ENCODE measurements around the gene IL18BP. TPM values are rescaled to one million over a fixed set of nuclear protein-coding genes. Genes with fewer than 3 reads are reported as not detected.

Gene IL18BP
- total RNA-seq, 4 donors from 2014 or later: 5.1 to 11.6 (median 6.3) TPM

DNA sequence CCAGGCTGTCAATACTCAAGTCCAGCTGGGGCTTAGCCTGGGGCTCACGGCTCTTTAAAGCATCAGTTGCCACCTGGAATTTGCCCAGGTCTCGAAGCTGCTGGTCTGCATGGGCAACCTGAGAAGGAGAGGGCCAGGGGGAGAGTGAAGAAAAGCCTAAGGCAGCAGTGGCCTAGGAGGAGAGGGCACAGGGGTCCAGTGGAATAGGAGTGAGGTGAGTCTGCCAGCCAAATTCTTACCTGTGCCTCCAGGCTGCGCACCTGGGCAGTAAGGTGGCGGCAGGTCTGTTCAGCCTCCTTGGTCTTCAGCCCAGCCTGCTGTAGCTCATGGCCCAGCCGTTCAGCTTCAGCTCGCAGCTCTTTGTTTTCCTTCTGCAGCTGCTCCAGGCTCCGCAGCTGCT, 10.0 kb downstream of the IL18BP start:
- Histone ChIP-seq H3K27me3 (no peaks in the 10 kb centered on the region), H3K9me3 (no peaks in the 10 kb centered on the region), H3K27ac (no peak overlapping the region), H3K36me3 (peaks cover 26 to 100% (median 71%) of the 10 kb centered on the region in 3 donors), H3K4me1 (peaks cover 0 to 31% (median 4%) of the 10 kb centered on the region in 4 donors), H3K4me3 (no peak overlapping the region)
- WGBS, 2 donors: 82 to 86% methylated on average over 7 of the region's 7 CpGs
- DNase-seq (ENCODE audit: low spot score in 2 of 2): no peak
- TF ChIP-seq EP300 (IDR thresholded peaks at IDR 0.05) (no peak), POLR2A (IDR thresholded peaks at IDR 0.05) (no peak), CTCF (IDR thresholded peaks at IDR 0.05) (no peak)

GRCh38 chr11:72009156-72009555, 10.4 kb downstream of the IL18BP start:
- TF ChIP-seq CTCF (IDR thresholded peaks at IDR 0.05) (no peak), POLR2A (IDR thresholded peaks at IDR 0.05) (no peak), EP300 (IDR thresholded peaks at IDR 0.05) (no peak)
- 94 to 95% methylated on average over 6 of the region's 6 CpGs for WGBS, 2 donors
- Histone ChIP-seq H3K27ac (no peak overlapping the region), H3K9me3 (no peaks in the 10 kb centered on the region), H3K4me3 (no peak overlapping the region), H3K27me3 (no peaks in the 10 kb centered on the region), H3K36me3 (peaks cover 30 to 100% (median 71%) of the 10 kb centered on the region in 3 donors), H3K4me1 (peaks cover 0 to 35% (median 4%) of the 10 kb centered on the region in 4 donors)
- DNase-seq (ENCODE audit: low spot score in 2 of 2): no peak

GRCh38 chr11:72010529-72011233, 12.0 kb downstream of the IL18BP start:
- Histone ChIP-seq H3K27me3 (no peaks in the 10 kb centered on the region), H3K4me3 (no peak overlapping the region), H3K27ac (no peak overlapping the region), H3K36me3 (peaks cover 32 to 100% (median 72%) of the 10 kb centered on the region in 3 donors), H3K4me1 (peaks cover 0 to 48% (median 4%) of the 10 kb centered on the region in 4 donors), H3K9me3 (no peaks in the 10 kb centered on the region)
- 83 to 85% methylated on average over 9 to 10 of the region's 10 CpGs for WGBS, 2 donors
- no peak for TF ChIP-seq CTCF (IDR thresholded peaks at IDR 0.05)
- no peak for TF ChIP-seq EP300 (IDR thresholded peaks at IDR 0.05)
- TF ChIP-seq POLR2A (IDR thresholded peaks at IDR 0.05): no peak
- no peak for DNase-seq (ENCODE audit: low spot score in 2 of 2)

DNA sequence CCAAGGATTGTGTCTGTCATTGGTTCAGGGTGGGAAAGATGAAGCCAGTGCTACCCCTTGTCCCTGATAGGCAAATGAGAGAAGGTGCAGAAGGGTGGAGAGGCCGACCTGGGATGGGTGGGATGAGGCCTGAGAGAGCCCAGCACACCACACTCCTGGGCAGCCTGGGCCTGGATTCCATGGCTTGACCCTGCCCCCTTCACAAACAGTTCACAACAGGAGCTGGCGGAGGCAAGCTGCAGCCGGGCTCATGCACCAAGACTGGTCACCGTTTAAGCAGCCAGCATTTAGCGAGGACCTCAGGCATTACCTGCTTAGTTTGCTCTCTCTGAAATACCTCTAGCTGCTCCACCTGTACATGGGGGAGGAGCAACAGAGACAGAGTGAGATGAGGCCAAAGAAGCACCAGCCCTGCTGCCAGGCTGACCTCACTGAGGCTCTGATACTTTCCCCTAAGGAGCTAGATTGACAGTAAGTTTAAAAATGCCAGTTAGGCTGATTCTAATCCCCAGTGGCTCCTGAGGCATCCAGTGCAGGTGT, 13.5 kb downstream of the IL18BP start:
- Histone ChIP-seq H3K4me3 (no peak overlapping the region), H3K27ac (peak overlapping the region in 2 of 4 donors; percentile 16 to 24), H3K9me3 (no peaks in the 10 kb centered on the region), H3K36me3 (peaks cover 33 to 100% (median 70%) of the 10 kb centered on the region in 3 donors), H3K4me1 (peaks cover 0 to 48% (median 4%) of the 10 kb centered on the region in 4 donors), H3K27me3 (no peaks in the 10 kb centered on the region)
- TF ChIP-seq POLR2A (IDR thresholded peaks at IDR 0.05): no peak
- TF ChIP-seq CTCF (IDR thresholded peaks at IDR 0.05): no peak
- no peak for TF ChIP-seq EP300 (IDR thresholded peaks at IDR 0.05)
- no peak for DNase-seq (ENCODE audit: low spot score in 2 of 2)
- WGBS, 2 donors: 83 to 84% methylated on average over 5 of the region's 5 CpGs
